H7 (cell line): ENCODE results near the gene PPIL6. TPM values are rescaled to one million over a fixed set of nuclear protein-coding genes. Genes with fewer than 3 reads are reported as not detected.
"Not testable (repeated sequence)": the region's sequence is repeated elsewhere in the genome, so short reads cannot be mapped to it uniquely, and the experiment has no call there.

ENCODE experiments used
- DNase-seq: peaks from one replicate; pipeline ENCODE4 v3.0.0; 2012
- H3K27me3 ChIP-seq: 2 replicates; pipeline ENCODE4 v1.6.0; 2011; ENCODE audit warnings: mild to moderate bottlenecking, low read length; ENCODE audit not compliant: control insufficient read depth, insufficient read depth
- H3K36me3 ChIP-seq: replicated peaks from 2 replicates; pipeline ENCODE4 v1.5.1; 2011; ENCODE audit warnings: low read length; ENCODE audit not compliant: control insufficient read depth, insufficient read depth
- H3K4me3 ChIP-seq: 2 replicates; pipeline ENCODE4 v1.5.1; 2011; ENCODE audit warnings: low read depth, mild to moderate bottlenecking, control low read depth, low read length, moderate library complexity; ENCODE audit not compliant: insufficient read depth
- total RNA-seq: library from RNA; depleted of rRNA; stranded (reverse); fragments of >200 nt; shearing (Covaris generic); gene quantifications from 2 replicates; pipeline ENCODE4 v1.2.3, GENCODE V29; 2014

The PPIL6 gene
- total RNA-seq, 1 experiment from 2014 or later: 0.35 TPM

DNA sequence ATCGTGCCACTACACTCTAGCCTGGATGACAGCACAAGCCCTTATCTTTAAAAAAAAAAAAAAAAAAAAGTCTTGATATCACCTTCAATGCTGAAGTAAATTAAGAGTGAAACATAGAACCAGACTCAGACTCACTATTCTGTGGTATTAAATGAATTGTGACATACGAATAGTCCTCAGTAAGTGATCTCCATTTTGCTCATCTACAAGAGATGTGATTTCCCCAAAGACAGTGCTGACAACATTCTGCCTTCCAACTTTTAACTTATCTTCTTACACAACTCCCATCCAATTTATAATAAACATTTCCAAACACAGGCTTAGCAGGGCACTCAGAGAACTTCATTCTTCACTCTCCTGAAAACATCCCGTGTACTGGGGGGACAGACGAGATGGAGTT lies 34.6 kb upstream of the PPIL6 start:
- Histone ChIP-seq H3K4me3 (no peak overlapping the region), H3K36me3 (peaks cover 37% of the 10 kb centered on the region), H3K27me3 (no peaks in the 10 kb centered on the region)
- no peak for DNase-seq

DNA sequence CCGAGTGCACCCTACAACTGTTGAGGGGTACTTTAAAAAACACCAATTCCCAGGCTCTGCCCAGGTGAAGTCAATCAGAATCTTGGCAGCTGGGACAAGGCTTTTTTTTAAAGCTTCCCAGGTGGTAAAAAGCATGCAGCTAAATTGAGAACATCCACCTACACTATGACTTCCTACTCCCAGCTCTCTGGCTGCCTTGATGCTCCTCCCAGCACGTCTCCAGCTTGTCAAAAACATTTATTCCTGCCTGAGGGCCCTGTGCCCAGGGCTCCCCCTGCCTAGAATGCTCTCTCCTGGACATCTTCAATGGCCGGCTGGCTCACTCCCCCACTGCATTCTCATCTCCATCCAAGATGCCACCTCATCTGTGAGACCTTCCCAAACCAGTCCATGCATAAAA lies 32.7 kb upstream of the PPIL6 start:
- DNase-seq: no peak
- no peaks in the 10 kb centered on the region for H3K27me3 ChIP-seq
- peaks cover 42% of the 10 kb centered on the region for H3K36me3 ChIP-seq

DNA sequence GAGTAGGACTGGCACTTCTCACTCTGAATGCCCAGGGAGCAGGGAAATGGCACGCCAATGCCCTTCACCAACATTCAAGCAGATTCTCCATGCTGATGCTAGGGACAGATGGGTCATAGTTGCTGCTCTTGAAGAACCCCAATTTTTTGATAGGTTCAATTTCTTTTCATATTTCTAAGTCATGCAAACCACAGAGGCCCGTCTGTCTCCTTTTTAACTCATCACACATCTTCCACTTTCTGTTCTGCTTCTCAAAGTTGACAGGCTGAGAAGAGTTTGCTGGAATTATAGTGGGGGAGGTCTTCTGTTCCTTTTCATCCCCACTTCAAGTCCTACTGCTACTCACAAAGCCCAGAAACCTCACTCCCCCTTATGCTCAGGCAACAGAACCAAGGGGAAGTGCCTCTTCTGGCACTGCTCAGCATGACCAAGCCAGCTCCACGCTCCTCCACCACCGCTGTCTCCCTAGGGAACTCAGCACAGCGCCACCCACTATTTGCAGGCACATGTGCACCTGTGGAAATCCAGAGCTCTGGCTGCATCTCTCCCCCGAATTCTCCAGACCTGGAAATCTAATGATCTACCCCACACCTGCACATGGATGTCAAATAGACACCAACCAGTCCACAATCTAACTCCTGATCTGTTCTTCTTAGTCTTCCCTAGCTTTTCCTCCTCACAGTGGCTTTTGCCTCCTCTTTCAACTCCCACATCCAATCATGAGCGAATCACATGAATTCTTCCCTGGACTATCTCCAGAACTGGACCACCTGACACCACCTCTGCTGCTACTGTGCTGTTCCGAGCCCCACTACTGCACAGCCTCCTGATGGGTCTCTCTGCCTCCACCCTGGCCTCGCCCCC lies 31.9 kb upstream of the PPIL6 start:
- H3K4me3 ChIP-seq: no peak overlapping the region
- no peaks in the 10 kb centered on the region for H3K27me3 ChIP-seq
- DNase-seq: no peak
- peaks cover 44% of the 10 kb centered on the region for H3K36me3 ChIP-seq

More for the DNA sequence above, 32.7 kb upstream of the PPIL6 start:
- no peak overlapping the region for H3K4me3 ChIP-seq

DNA sequence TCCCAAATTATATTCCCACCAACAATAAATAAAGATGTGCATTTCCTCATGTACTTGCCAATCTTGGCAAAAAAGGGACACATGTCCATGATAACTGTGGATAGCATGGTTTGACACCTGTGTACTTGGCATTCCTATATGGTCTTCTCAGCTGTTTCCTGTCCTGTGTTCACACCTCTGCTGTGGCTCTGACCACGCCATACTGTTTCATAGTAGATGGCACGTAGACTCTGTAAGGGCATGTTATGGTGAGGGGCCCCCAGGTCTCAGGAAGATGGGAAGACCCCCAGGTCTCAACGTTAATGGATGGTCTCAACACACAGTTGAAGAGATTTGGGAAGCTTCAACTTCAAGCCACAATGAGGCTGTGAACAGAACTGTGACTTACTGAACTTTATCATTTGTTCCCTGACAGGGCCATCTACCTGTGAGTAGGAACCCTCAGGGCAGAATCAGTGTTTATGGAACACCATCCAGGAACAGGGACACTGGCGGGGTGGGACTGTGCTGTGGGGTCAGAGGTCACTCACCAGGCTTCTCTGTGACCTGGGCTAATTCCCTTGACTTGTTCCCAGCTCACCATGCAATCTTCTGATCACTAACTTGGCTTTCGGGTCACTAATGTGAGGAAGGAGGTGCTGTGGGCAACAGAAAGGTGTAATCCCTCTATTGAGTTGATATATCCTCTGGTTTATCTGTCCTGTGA lies 30.8 kb upstream of the PPIL6 start:
- Histone ChIP-seq H3K36me3 (peaks cover 45% of the 10 kb centered on the region), H3K4me3 (no peak overlapping the region), H3K27me3 (no peaks in the 10 kb centered on the region)
- DNase-seq: no peak

DNA sequence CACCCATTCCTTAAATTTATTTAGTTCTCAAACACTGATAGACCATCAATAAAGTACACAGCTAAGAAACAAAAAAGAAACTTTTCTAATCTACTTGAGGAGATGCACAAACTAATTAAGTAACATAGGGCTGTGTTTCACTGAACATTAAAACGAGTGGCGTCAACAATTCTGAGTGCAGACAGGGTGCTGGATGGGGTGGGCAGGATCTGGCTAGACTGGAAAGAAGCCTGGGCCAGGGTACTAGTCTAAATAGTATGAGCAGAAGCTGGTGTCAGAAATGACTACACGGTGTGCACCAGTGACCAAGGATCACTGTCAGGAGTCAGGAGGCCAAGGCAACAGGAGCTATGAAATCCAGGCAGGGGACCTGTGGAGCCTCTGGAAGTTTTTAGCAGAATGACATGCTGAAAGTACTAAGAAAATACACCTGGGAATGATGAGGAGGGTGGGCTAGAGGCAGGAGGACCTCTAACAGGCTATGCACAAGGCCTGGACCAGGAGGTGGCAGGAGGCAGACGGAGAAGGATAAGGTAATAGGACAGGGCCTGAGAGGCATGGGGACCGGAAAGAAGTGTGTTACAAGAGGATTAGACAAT lies 29.3 kb upstream of the PPIL6 start:
- Histone ChIP-seq H3K36me3 (peaks cover 45% of the 10 kb centered on the region), H3K27me3 (no peaks in the 10 kb centered on the region)
- DNase-seq: no peak

DNA sequence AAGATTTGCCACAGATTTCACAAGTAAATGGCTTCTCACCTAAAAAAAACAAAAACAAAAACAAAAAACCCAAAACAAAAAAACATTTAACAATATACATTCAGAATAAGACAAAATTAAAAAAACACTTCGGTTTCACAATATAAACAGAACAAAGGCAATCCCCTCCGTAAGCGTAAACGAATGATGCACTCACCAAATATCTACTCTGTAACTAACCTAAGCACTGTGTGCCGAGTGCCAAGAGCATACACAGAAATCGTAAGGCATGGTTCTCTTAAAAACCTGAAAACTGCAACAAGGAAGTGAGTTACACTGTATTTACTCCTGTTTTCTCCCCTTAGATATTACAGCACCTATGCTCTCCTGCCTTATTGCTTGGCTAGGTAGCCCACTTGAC lies 27.3 kb upstream of the PPIL6 start:
- Histone ChIP-seq H3K36me3 (peaks cover 41% of the 10 kb centered on the region), H3K4me3 (no peak overlapping the region), H3K27me3 (no peaks in the 10 kb centered on the region)
- no peak for DNase-seq

More for the DNA sequence above, 29.3 kb upstream of the PPIL6 start:
- no peak overlapping the region for H3K4me3 ChIP-seq

DNA sequence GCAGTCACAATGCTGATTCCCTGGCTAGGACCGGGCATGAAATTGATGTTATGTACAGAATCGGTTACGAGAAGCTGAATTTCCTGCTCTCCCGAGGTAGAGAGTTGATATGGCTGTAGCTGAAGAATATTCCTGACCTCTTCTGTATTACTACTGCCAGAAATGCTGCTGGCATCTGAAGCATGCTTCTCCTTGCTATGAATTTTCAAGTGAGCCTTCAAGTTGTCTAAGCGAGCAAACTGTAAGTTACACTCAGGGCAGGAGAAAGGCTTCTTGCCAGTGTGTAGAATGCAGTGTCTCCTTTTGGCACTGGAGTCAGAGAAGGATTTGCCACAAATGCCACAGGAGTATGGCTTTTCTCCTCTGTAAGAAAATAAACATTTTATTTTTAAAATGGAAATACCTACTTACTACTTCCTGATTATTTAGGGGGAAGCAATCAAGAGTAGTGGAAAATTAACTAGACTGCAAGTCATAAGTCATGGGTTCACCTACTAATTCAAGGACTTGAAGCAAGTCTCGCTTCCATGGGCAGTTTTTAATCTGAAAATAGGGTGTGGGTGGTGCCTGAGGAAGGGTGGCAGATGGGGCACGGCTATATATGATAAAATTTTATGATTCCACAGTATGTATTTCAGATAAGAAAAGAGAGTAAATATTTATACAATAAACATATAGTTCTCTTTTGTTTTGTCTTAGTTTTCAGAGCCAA lies 25.9 kb upstream of the PPIL6 start:
- no peak for DNase-seq
- H3K36me3 ChIP-seq: peaks cover 33% of the 10 kb centered on the region

DNA sequence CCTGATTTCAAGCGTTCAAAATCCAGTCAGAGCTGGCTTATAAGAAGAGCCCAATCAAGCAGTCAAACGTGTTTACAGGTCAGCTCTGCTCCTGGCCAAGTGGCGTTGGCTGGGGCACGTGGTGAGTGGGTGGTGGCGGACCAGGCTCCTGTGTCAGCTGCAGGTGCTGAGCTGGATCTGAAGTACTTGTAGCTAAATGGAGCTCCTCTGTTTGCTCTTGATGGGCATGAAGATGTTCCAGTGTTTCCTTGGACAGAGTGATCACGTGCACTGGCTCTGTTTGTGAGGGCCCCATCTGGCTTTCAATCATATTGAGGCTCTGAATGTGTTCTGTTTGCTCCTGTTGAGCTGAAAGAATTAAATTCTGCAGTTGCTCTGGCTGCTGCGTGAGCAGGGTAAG lies 25.3 kb upstream of the PPIL6 start:
- H3K36me3 ChIP-seq: peaks cover 29% of the 10 kb centered on the region
- H3K27me3 ChIP-seq: no peaks in the 10 kb centered on the region
- no peak for DNase-seq
- no peak overlapping the region for H3K4me3 ChIP-seq

More for the DNA sequence above, 25.9 kb upstream of the PPIL6 start:
- Histone ChIP-seq H3K27me3 (no peaks in the 10 kb centered on the region), H3K4me3 (no peak overlapping the region)

DNA sequence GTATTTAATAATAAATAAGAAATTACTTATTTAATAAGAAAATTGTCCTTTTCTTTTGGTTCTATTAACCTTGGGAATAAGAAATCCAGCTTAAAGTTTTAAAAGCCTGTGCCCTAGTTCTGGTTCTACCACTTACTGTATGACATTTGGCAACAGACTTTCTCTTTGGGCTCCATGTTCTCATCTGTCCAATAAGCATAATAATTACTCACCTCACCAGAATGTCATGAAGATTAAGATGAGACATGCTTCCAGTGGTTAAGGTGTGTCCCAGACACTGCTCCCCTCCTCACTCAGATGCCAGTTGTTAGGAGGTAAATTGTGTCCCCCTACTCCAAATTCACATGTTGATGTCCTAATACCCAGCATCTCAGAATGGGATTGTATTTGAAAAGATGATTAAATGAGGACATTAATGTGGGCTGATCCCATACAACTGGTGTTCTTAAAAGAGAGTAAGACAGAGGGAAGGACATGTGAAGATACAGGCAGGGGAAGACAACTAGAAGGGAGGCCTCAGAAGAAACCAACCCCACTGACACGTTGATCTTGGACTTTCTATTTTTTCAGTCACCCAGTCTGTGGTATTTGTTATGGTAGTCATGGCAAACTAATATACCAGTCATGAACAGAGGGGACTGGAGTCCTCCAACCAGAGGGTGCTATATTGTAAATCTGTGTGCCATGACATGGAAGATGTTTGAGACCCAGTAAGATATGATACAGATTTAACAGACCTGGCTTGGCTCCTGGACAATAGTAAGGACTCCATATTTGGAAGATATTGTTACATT lies 21.5 kb upstream of the PPIL6 start:
- peaks cover 20% of the 10 kb centered on the region for H3K36me3 ChIP-seq
- H3K27me3 ChIP-seq: no peaks in the 10 kb centered on the region
- H3K4me3 ChIP-seq: no peak overlapping the region
- no peak for DNase-seq

DNA sequence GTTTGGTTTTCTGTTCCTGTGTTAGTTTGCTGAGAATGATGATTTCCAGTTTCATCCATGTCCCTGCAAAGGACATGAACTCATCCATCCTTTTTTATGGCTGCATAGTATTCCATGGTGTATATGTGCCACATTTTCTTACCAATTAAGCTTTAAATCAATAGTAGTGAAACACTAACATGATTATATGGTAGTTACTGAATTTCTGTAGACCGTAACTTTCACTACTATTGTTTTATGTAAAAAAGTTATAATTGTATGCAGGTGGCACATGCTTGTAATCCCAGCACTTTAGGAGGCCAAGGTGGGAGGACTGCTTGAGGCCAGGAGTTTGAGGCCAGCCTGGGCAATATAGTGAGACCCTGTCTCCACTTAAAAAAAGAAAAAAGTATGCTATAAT lies 20.8 kb upstream of the PPIL6 start:
- H3K27me3 ChIP-seq, DNase-seq, H3K4me3 ChIP-seq: not testable (repeated sequence)
- H3K36me3 ChIP-seq: peaks cover 17% of the 10 kb centered on the region

DNA sequence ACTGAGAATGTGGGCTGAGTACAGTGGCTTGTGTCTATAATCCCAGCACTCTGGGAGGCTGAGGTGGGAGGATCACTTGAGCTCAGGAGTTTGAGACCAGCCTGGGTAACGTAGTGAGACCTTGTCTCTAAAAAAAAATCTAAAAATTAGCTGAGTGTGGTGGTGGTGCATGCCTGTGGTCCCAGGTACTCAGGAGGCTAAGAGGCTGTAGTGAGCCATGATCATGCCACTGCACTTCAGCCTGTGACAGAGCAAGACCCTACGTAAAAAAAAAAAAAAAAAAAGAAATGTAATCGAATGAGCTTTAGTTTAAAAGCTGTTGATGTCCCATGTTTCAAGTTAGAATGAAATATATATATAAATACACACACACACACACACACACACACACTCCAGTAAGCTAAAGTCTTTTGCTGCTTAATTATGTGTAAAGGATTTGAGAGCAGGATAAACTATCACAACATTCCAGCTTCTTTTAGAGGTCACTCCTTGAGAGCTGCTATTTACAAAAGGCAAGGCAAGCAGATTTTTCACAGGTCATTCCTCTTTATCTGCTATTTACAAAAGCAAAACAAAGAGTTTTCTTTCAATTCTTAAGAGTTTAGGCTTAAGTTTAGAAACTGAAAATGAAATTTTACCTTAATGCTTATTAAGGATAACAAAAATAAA lies 19.9 kb upstream of the PPIL6 start:
- Histone ChIP-seq H3K27me3 (no peaks in the 10 kb centered on the region), H3K4me3 (no peak overlapping the region), H3K36me3 (peaks cover 8% of the 10 kb centered on the region)
- no peak for DNase-seq

DNA sequence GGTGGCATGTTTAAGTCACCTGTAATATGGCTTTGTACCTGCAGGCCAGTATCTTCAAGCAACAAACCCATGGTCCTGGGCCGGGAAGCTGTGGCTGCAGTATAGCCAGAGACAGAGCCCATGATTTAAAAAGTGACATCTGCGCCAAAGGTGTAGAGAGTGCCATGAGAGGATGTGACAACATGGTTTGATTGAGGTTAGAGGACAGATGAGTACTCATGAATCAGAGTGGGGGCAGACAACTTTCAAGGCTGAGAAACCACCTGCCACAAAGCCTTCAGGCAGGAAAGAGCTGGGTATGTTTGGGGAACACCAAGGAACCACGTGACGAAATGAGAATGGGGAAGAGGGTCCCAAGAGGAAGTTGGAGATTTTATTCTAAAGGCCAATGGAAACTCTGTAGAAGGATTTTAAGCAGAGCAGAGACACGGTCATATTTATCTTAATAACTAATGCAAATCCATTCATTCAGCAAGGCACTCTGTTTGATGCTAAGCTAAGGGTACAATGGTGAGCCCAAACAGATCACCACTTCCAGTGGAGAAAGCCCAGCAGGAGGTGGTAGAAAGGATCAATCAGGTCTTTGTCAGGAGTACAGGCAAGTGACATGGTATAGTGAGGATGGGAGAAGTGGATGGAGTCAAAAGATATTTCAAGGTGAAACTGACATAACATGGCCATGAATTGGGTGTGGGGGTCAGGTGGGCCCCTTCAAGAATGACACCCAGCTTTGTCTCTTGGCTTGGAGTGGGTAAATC lies 18.5 kb upstream of the PPIL6 start:
- peaks cover 4% of the 10 kb centered on the region for H3K36me3 ChIP-seq
- H3K4me3 ChIP-seq: no peak overlapping the region
- H3K27me3 ChIP-seq: no peaks in the 10 kb centered on the region
- peak; percentile 35 for DNase-seq

DNA sequence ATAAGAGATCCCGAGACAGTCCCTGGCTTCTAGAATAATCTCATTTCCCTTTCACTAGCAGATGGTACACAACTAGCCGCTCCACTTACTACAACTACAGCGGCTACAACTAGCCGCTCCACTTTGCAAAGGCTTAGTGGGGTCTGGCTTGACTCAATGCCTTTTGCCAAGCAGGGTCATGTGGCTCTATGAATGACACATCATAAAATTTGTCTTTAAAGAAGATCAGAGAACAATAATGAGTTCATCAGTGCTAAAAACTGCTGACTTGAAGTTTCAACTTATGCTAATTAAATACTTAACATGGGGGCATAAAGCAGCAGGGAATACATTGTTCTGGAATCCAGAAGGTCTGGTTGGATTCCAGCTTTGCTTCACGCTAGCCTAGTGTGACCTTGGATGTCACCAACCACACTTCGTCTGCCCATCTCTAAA lies 17.2 kb upstream of the PPIL6 start:
- DNase-seq: no peak
- no peaks in the 10 kb centered on the region for H3K27me3 ChIP-seq
- no peak overlapping the region for H3K4me3 ChIP-seq
- peaks cover 2% of the 10 kb centered on the region for H3K36me3 ChIP-seq
